ENCODE results near the gene RGS6. TPM values are rescaled to one million over a fixed set of nuclear protein-coding genes. Genes with fewer than 3 reads are reported as not detected.

The RGS6 gene
- total RNA-seq, 2 donors from 2014 or later: 0.08 TPM; not detected in 1

DNA sequence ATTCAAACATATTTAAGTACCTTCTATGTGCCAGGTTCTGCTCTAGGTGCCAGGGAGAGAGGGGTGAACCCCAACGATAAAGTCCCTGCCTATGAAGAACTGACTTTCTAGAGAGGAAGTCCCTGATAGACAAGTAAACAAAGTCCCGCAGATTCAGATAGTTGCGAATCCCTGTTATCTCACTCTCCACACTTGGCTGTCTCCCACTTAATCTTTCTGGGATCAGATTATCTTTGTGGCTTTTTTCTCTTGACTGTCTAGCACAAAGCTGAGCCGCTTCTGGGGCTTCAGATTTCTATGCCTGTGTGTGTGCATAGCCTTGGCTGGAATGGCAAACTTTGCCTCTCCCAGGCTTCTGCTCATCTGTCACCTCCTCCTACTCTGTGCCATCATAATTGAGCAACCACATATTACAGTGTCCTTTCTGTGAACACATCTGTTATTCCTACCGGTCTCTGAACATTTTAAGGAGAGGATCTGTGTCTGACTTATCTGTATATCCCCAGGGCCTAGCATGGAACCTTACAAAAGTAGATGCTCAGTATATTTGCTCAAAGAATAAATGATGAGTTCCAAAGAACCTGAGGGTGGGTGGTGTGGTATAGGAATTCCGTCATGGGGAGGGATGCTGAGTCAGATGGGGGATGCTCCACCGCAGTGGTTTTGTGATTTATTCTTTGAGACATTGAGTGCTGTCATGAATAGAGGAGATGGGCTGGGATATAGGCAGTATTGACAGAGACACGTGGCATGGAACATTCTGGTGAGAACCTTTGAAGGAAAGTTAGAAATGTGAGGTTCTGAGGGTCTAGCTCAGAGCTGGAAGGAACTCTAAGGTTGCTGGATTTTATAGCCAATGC lies 28.5 kb downstream of the RGS6 start:
- DNase-seq (ENCODE audit: low spot score): no peak
- no peak overlapping the region for H3K4me3 Mint-ChIP-seq
- H3K9me3 Mint-ChIP-seq: no peaks in the 10 kb centered on the region
- no peak for ATAC-seq
- H3K27ac Mint-ChIP-seq: no peak overlapping the region
- H3K36me3 Mint-ChIP-seq: no peaks in the 10 kb centered on the region
- peaks cover 32% of the 10 kb centered on the region in 2 donors for H3K27me3 Mint-ChIP-seq
- no peaks in the 10 kb centered on the region for H3K4me1 Mint-ChIP-seq (ENCODE audit: low read depth in 2 of 2)

DNA sequence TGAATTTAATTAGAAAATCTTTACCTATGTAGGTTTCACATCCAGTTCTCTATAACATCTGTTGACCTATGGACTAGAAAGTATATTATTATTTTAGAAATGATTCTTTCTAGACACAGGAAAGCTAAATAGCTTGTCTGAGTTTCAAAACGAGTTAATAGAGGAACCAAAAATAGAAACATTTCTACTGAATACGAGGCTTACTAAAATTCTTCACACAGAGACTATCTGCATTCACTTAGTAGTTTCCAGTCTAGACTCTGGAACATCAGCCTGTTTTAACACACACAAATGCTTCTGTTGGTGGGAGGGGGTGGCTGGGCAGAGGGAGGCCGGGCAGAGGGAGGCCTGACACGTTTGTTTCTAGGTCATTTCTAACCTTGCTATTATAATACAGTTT lies 29.7 kb downstream of the RGS6 start:
- DNase-seq (ENCODE audit: low spot score) (no peak), ATAC-seq (no peak)
- H3K9me3 Mint-ChIP-seq: no peaks in the 10 kb centered on the region
- no peak overlapping the region for H3K27ac Mint-ChIP-seq
- peaks cover 26 to 27% of the 10 kb centered on the region in 2 donors for H3K27me3 Mint-ChIP-seq
- no peaks in the 10 kb centered on the region for H3K4me1 Mint-ChIP-seq (ENCODE audit: low read depth in 2 of 2)
- no peaks in the 10 kb centered on the region for H3K36me3 Mint-ChIP-seq
- no peak overlapping the region for H3K4me3 Mint-ChIP-seq

DNA sequence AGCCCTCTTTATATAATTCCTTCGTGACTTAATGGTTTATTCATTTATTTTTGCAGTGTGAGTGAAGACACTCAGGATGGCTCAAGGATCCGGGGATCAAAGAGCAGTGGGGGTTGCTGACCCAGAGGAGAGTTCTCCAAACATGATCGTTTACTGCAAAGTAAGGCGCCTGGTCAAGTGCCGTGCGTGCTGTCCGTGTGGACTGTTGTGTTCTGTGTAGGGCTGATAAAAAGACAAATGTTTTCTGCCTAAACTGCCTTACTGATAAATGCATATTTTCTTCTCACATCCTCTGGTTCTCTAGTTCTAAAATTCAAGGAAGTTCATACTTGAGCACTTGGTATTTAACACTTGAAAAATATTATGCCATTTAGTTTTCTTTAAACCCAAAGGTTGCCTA lies 32.5 kb downstream of the RGS6 start:
- peaks cover 21 to 26% of the 10 kb centered on the region in 2 donors for H3K27me3 Mint-ChIP-seq
- peaks cover 3% of the 10 kb centered on the region for H3K9me3 Mint-ChIP-seq
- H3K27ac Mint-ChIP-seq: no peak overlapping the region

DNA sequence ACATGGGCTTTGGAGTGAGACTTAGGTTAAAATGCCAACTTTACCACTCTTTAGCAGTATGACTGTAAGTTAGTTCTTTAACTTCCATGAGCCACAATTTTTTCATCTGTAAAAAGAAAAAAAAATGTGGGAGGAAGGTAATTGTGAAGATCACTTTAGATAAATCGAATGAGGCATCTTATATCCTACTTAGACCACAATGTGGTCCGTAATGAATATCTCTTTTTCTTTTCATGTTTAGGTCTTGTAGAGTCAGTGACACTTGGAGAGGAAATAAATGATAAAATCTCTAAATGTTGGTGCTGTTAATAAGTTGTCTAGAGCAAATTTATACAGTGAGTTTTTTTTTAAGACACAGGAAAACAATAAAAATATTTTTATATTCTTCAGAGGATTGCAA lies 34.3 kb downstream of the RGS6 start:
- H3K4me1 Mint-ChIP-seq (ENCODE audit: low read depth in 2 of 2): no peaks in the 10 kb centered on the region
- ATAC-seq (no peak), DNase-seq (ENCODE audit: low spot score) (no peak)
- H3K4me3 Mint-ChIP-seq: no peak overlapping the region
- H3K27me3 Mint-ChIP-seq: peaks cover 19 to 21% of the 10 kb centered on the region in 2 donors
- H3K36me3 Mint-ChIP-seq: no peaks in the 10 kb centered on the region
- no peak overlapping the region for H3K27ac Mint-ChIP-seq
- peaks cover 3% of the 10 kb centered on the region for H3K9me3 Mint-ChIP-seq

More for the DNA sequence above, 32.5 kb downstream of the RGS6 start:
- ATAC-seq (no peak), DNase-seq (ENCODE audit: low spot score) (no peak)
- Mint-ChIP-seq H3K4me3 (no peak overlapping the region), H3K36me3 (no peaks in the 10 kb centered on the region), H3K4me1 (ENCODE audit: low read depth in 2 of 2) (no peaks in the 10 kb centered on the region)

DNA sequence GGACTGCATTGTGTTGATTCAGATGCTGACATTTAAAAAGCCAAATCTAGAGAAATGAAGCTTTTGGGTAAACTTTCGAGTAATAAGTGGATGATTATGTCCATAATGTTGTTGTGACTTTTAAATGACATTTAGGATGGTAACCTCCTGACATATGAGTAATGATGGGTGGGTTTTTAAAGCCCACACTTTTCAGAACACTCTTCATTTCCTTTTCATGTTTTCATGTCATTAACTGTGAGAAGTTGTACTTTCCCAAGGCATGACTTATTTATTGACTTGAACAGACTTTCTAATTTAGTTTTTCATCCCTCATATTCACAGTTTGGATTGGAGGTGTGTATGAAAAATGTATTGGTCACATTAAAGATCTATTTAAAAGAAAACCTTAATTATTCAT lies 35.5 kb downstream of the RGS6 start:
- Mint-ChIP-seq H3K27me3 (peaks cover 25% of the 10 kb centered on the region in 2 donors), H3K4me1 (ENCODE audit: low read depth in 2 of 2) (no peaks in the 10 kb centered on the region), H3K27ac (no peak overlapping the region), H3K9me3 (peaks cover 3% of the 10 kb centered on the region), H3K36me3 (no peaks in the 10 kb centered on the region), H3K4me3 (no peak overlapping the region)
- ATAC-seq (no peak), DNase-seq (ENCODE audit: low spot score) (no peak)

DNA sequence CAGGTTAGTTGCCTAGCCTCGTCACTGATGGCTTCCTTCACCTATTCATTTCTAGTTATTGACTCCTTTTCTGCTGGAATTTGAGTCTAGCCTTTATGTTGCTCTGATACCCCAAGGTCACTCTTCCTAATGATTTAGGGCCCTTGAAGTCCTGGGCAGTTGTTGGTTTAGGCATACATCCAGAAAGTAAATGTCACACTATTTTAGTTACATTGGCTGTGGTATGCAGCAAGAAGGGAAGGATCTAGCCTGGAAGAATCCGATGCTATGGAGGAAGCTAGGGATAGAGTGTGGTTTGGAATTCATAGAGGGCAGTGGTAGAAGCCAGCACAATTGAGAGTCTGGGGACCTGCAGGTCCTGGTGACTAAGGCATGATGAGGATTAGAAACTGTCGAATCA lies 38.0 kb downstream of the RGS6 start:
- no peaks in the 10 kb centered on the region for H3K36me3 Mint-ChIP-seq
- DNase-seq (ENCODE audit: low spot score) (no peak), ATAC-seq (no peak)
- H3K27ac Mint-ChIP-seq: no peak overlapping the region
- H3K4me1 Mint-ChIP-seq (ENCODE audit: low read depth in 2 of 2): no peaks in the 10 kb centered on the region
- peaks cover 3% of the 10 kb centered on the region for H3K9me3 Mint-ChIP-seq
- no peak overlapping the region for H3K4me3 Mint-ChIP-seq
- H3K27me3 Mint-ChIP-seq: peaks cover 19 to 27% of the 10 kb centered on the region in 2 donors

DNA sequence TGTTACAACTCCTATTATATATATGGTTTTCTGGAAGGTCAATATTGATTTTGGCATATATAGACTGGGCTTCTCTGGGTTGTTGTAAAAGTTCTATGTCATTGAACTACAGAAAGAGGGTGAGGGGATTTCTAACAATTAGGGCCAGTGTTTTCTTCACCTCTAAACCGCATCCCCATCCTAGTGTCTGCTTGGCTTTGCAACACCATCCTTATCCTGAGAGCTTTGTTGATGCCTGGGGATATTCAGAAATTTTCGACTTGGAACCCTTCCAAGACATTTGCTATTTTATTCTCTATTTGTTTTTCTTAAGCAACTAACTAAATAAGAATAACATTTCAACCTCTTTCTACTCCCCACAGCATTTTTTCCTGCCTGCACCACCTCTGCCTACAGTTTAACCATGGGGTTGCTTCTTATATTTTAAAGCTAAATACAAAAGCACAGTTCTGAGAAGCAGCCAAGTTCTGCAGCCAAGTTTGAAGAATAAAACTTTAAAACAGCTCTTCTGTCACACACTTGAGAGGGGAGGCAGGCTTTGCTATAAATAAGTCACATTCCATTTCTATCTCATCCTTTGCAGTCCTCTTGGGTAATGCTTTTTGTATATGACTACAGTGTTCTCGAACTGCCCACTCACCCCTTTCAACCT lies 53.4 kb downstream of the RGS6 start:
- peaks cover 22% of the 10 kb centered on the region in 2 donors for H3K27me3 Mint-ChIP-seq
- no peaks in the 10 kb centered on the region for H3K4me1 Mint-ChIP-seq (ENCODE audit: low read depth in 2 of 2)
- no peak overlapping the region for H3K4me3 Mint-ChIP-seq
- DNase-seq (ENCODE audit: low spot score): no peak
- no peak overlapping the region for H3K27ac Mint-ChIP-seq
- H3K9me3 Mint-ChIP-seq: no peaks in the 10 kb centered on the region
- no peak for ATAC-seq
- H3K36me3 Mint-ChIP-seq: no peaks in the 10 kb centered on the region

DNA sequence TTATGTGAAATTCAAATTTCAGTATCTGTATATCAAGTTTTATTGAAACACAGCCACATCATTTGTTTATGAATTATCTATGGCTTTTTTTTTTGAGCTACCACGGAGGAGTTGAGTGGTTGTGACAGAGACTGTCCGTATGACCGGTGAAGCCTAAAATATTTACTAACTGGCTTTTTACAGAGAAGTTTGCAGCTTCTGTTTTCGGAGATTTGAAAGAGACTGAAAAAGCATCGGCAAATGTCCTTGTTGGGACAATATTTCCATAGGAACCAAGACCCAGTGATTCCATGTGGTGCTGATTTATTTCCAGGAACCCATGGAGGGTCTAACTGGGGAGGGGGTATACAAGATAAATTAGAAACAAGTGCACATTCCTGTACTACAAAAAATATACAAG lies 56.2 kb downstream of the RGS6 start:
- DNase-seq (ENCODE audit: low spot score) (no peak), ATAC-seq (no peak)
- Mint-ChIP-seq H3K4me3 (no peak overlapping the region), H3K4me1 (ENCODE audit: low read depth in 2 of 2) (no peaks in the 10 kb centered on the region), H3K9me3 (no peaks in the 10 kb centered on the region), H3K27ac (no peak overlapping the region), H3K27me3 (peaks cover 14 to 16% of the 10 kb centered on the region in 2 donors), H3K36me3 (no peaks in the 10 kb centered on the region)

DNA sequence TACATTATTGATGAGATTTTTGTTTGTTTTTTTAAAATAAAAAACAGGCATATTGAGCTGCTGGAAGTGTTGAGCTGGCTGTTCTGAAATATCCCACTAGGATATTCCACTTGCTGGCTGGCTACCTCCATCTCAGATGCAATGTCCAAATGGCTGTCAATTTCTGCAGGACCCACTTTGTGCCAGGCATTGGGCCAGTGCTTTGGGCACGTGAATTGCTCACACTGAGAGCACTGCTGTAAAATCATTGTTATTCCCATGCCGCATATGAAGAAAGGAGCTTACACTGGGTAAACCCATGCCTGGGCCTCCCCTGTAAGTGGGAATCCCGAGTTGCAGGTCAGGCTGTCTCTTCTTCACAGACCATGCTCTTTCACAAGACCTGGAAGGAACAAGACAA lies 56.7 kb downstream of the RGS6 start:
- DNase-seq (ENCODE audit: low spot score): no peak
- Mint-ChIP-seq H3K9me3 (no peaks in the 10 kb centered on the region), H3K4me3 (no peak overlapping the region), H3K27ac (no peak overlapping the region), H3K27me3 (peaks cover 9 to 16% of the 10 kb centered on the region in 2 donors), H3K36me3 (no peaks in the 10 kb centered on the region), H3K4me1 (ENCODE audit: low read depth in 2 of 2) (no peaks in the 10 kb centered on the region)
- no peak for ATAC-seq

DNA sequence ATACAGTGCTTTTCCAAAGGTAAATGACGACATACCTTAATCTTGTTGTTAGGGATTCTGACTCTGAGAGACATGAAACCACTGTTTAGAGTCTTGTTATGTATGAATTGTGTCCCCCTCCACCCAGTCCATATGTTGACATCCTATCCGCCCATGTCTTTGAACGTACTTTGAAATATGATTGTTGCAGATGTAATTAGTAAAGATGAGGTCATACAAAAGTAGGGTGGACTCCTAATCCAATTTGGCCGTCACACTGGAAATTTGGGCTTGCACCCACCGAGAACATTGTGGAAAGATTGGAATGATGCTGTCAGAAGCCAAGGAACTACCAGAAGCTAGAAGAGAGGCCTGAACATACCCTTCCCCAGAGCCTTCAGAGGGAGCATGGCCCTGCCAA lies 62.2 kb downstream of the RGS6 start:
- ATAC-seq (no peak), DNase-seq (ENCODE audit: low spot score) (no peak)
- Mint-ChIP-seq H3K9me3 (no peaks in the 10 kb centered on the region), H3K36me3 (no peaks in the 10 kb centered on the region), H3K27me3 (peaks cover 6 to 12% of the 10 kb centered on the region in 2 donors), H3K4me1 (ENCODE audit: low read depth in 2 of 2) (no peaks in the 10 kb centered on the region), H3K4me3 (no peak overlapping the region), H3K27ac (no peak overlapping the region)

DNA sequence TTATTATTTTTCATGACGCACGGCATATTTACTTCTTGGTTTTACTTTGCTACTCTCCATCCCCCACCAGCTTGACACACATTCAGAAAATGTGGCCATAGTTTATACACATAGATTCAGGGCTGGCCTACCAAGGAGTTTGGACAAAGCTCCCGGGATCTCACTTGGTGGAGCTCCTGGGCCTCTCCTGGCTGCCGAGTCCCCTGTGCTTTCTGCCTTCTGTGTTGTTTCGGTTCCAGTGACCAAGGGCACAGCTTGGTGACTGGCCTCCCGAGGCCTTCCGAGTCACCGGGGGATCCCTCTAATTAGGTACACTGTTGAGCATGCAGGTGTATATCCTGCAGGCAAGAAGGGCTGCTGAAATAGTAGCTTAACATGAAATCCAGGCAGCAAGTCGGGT lies 63.5 kb downstream of the RGS6 start:
- DNase-seq (ENCODE audit: low spot score) (no peak), ATAC-seq (no peak)
- Mint-ChIP-seq H3K27me3 (peaks cover 12 to 16% of the 10 kb centered on the region in 2 donors), H3K4me3 (no peak overlapping the region), H3K9me3 (peaks cover 7% of the 10 kb centered on the region), H3K36me3 (no peaks in the 10 kb centered on the region), H3K27ac (no peak overlapping the region), H3K4me1 (ENCODE audit: low read depth in 2 of 2) (no peaks in the 10 kb centered on the region)

DNA sequence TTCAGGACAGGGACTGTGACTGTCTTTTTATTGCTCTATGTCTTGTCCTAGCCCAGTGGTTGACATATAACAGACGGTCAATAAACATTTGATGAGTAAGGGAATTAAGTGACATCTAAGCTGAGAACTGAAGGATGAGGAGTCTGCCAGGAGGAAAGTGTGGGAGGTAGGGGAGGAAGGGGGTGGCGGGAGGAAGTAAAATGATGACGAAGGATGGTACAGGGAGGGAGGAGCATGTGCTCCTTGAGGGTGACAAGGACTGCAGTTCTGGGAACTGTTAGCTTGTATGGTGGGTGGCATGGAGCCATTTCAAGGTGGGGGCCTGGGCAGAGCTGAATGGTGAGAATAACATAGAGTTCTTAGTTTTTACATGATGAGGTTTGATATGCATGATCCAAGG lies 64.4 kb downstream of the RGS6 start:
- Mint-ChIP-seq H3K27me3 (peaks cover 10 to 16% of the 10 kb centered on the region in 2 donors), H3K36me3 (no peaks in the 10 kb centered on the region), H3K27ac (no peak overlapping the region), H3K4me1 (ENCODE audit: low read depth in 2 of 2) (no peaks in the 10 kb centered on the region), H3K9me3 (peaks cover 7% of the 10 kb centered on the region), H3K4me3 (no peak overlapping the region)
- no peak for ATAC-seq
- DNase-seq (ENCODE audit: low spot score): no peak

DNA sequence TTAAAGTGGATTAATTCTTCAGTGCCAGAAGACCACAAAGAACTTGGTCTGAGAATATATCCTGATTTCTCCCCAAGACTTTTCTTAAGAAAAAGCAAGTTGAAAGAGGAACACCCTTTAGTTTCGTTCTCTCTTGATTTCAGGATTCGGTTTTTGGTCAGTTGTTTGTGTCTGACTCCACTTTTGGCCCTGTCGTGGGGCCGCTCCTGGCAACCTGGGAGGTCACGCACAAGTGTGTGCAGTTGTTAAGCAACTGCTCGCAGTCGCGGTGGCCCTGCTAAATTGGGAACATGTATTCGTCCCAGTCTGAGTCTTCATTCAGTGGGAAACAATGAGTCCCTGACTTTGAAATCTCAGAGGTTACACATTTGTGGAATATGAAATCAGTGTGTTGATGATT lies 68.7 kb downstream of the RGS6 start:
- peaks cover 11 to 19% of the 10 kb centered on the region in 2 donors for H3K27me3 Mint-ChIP-seq
- H3K27ac Mint-ChIP-seq: no peak overlapping the region
- DNase-seq (ENCODE audit: low spot score) (no peak), ATAC-seq (no peak)
- no peak overlapping the region for H3K4me3 Mint-ChIP-seq
- no peaks in the 10 kb centered on the region for H3K36me3 Mint-ChIP-seq
- H3K9me3 Mint-ChIP-seq: peaks cover 7% of the 10 kb centered on the region
- no peaks in the 10 kb centered on the region for H3K4me1 Mint-ChIP-seq (ENCODE audit: low read depth in 2 of 2)

DNA sequence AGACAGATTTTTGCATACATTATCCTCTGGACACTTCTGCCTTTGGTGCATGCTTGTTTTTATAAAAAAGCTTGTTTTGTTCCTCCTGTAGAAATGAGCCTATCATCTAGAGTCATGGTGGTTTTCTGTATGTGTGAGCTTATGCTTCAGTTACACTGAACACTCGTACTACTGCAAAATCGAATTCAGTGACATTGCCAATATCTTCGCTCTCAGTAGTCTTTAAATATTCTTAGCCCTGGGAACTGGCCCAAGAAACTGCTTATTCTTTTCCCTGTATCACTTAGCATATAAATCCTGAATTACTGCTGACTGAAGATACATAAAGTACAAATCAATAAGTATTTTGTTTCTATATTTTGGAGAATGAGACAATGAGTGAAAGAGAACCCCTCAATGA lies 70.5 kb downstream of the RGS6 start:
- Mint-ChIP-seq H3K4me3 (no peak overlapping the region), H3K36me3 (no peaks in the 10 kb centered on the region), H3K9me3 (peaks cover 7% of the 10 kb centered on the region), H3K27me3 (peaks cover 11 to 26% of the 10 kb centered on the region in 2 donors), H3K27ac (no peak overlapping the region), H3K4me1 (ENCODE audit: low read depth in 2 of 2) (no peaks in the 10 kb centered on the region)
- ATAC-seq: no peak
- no peak for DNase-seq (ENCODE audit: low spot score)

Data from natural killer cell treated with Interleukin-12 subunit alpha and Interleukin-12 subunit beta and Interleukin-15 and Interleukin-18, amount 100 ng/mL, for 72 hours (primary cell).